Astrocyte of the cerebellum (primary cell): ENCODE measurements around the gene ZBTB46.
"Not testable (repeated sequence)": the region's sequence is repeated elsewhere in the genome, so short reads cannot be mapped to it uniquely, and the experiment has no call there.

ENCODE experiments used
- DNase-seq: peaks from one replicate; pipeline ENCODE4 v3.0.0-alpha.2; 2011; ENCODE audit warnings: low read depth
- H3K4me3 ChIP-seq: 2 replicates; pipeline ENCODE4 v1.5.1; 2011; ENCODE audit warnings: mild to moderate bottlenecking, low read depth, low read length, moderate library complexity
- in situ Hi-C: cut with HindIII; loops from 2 replicates; pipeline ENCODE4 v1.10.0; 2017; ENCODE audit warnings: low sequenced_read_pairs
- TF ChIP-seq, protein P1 (sequence below): IDR thresholded peaks from 2 replicates; pipeline ENCODE4 v1.5.1; 2012; ENCODE audit warnings: low read length, low read depth, moderate library complexity, mild to moderate bottlenecking; ENCODE audit errors: missing control alignments

The ZBTB46 gene, protein sequence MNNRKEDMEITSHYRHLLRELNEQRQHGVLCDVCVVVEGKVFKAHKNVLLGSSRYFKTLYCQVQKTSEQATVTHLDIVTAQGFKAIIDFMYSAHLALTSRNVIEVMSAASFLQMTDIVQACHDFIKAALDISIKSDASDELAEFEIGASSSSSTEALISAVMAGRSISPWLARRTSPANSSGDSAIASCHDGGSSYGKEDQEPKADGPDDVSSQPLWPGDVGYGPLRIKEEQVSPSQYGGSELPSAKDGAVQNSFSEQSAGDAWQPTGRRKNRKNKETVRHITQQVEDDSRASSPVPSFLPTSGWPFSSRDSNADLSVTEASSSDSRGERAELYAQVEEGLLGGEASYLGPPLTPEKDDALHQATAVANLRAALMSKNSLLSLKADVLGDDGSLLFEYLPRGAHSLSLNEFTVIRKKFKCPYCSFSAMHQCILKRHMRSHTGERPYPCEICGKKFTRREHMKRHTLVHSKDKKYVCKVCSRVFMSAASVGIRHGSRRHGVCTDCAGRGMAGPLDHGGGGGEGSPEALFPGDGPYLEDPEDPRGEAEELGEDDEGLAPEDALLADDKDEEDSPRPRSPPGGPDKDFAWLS

DNA sequence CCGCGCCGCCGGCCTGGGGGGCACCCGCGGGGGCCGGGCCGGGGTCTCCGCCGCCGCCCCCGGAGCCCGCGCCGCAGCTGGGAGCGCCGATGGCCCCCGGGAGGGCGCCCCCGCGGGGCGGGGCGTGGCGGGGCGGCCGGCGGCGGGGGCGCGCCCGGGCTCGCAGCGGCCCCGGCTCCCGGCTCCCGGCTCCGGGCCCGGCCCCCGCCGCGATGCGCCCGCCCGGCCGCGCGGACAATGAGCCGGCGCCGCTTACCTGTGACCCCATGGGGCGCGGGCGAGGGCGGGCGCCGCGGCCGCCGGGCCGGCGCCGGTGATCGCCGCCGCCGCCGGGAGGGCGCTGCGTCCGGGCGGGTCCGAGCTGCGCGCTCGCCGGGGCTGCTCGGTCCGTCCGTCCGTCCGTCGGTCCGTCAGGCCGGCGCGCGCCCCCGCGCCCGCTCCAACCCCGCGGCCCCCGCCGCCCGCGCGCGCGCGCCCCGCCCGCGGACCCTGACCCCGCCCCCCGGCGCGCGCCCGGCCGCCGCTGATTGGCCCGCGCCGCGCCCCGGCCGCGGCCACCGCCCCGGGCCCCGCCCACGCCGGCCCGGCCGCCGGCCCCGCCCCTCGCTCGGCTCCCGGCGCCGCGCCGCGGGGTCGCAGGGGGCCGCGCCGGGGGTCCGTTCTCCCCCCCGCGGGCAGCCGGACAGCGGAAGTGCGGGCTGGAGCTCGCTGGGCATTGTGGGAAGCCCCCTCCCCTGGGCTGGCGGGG lies at the start of gene ZBTB46:
Gene ZBTB46 (minus strand): TSS at position 424 of the 748 bp plus-strand sequence. CDS start 40,507 bp downstream, outside the sequence.
- DNase-seq = no peak
- TF ChIP-seq, protein P1, sequence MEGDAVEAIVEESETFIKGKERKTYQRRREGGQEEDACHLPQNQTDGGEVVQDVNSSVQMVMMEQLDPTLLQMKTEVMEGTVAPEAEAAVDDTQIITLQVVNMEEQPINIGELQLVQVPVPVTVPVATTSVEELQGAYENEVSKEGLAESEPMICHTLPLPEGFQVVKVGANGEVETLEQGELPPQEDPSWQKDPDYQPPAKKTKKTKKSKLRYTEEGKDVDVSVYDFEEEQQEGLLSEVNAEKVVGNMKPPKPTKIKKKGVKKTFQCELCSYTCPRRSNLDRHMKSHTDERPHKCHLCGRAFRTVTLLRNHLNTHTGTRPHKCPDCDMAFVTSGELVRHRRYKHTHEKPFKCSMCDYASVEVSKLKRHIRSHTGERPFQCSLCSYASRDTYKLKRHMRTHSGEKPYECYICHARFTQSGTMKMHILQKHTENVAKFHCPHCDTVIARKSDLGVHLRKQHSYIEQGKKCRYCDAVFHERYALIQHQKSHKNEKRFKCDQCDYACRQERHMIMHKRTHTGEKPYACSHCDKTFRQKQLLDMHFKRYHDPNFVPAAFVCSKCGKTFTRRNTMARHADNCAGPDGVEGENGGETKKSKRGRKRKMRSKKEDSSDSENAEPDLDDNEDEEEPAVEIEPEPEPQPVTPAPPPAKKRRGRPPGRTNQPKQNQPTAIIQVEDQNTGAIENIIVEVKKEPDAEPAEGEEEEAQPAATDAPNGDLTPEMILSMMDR = no peak
- H3K4me3 ChIP-seq = peak within 1 kb of the TSS; percentile 50
- in situ Hi-C loops = no loop called here

DNA sequence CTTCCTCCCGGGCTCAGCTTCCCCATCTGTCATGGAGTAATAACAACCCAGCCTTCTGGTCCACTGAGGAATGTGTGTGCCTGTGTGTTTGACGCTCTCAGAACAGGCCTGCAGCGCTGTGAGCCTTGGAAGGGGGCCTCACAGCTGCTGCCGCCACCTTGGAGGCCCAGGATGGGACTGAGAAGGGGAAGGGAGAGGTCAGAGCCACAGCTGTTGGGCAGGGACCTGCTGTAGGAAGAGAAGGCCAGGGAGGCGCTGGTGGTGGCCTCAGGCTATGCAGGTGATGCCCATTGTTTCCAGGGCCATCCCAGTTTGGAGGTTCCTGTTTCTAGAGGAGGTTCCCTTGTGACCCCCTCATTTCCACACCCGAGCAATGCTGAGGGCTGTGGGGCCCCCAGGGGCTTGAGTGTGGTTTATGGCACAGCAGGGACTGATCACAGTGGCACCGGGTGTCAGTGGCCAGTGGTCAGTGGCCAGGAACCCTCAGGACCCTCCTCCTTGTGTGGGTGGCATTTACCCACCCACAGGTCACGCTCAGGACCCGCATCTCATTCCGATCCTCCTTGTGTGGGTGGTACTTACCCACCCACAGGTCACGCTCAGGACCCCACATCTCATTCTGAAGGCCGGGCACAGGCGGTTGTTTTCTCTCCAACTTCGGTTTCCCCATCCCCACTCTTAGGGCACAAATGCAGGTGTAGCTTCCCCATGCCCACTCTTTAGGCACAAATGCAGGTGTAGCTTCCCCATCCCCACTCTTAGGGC lies 48.0 kb upstream of the ZBTB46 start:
- TF ChIP-seq, protein P1 = no peak
- H3K4me3 ChIP-seq = no peak overlapping the region
- no peak for DNase-seq
- in situ Hi-C loops = no loop called here

DNA sequence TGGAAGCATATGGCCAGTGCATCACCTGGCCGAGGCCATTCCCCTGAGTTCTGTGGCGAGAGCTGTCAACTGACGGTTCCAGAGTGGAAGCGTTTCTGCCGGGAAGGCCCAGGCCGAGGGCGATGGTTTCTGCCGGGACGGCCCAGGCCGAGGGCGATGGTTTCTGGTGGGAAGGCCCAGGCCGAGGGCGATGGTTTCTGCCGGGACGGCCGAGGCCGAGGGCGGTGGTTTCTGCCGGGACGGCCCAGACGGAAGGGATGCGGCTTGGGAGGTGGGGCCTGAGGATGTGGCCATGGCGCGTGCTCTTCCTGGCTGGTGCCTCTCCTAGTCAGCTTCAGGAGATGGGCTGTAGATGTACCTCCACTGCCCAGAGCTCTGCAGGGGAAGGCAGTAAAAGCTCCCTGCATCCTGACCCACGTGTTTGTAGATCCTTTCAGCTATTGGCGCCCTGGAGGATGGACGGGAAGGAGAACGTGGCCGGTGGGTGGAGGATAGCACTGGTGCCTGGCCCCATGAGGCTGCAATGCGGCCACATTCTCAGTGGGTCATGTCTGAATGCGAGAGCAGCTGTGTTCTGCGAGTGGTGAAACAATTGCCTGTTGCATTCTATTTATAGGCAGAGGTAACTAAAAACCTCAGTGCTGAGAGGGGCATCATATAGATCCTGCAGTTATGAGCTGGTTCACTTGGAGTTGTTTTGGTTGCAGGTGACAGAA lies 46.8 kb upstream of the ZBTB46 start:
- TF ChIP-seq, protein P1 = no peak
- in situ Hi-C loops = no loop called here
- no peak for DNase-seq
- H3K4me3 ChIP-seq = no peak overlapping the region

DNA sequence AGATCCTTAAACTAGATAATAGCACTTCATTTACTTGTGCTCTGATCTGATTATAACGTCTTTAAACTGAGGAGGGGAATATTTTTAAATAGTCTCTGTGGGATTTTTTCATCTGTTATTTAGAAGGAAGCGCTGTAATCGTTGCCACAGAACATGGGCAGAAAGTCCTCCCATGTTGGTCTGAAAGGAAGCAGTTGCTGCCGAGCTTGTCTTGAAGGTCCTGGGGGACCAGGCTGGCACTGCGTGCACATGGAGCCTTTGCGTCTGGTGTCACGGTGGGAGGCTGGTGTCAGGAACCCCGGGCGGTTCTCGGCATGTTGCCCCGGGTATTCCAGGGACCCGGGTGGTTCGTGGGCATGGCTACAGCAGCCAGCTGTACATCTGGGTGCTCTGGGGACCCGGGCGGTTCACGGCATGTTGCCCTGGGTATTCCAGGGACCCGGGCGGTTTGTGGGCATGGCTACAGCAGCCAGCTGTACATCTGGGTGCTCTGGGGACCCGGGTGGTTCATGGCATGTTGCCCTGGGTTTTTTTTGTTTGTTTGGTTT lies 45.5 kb upstream of the ZBTB46 start:
- in situ Hi-C loops = no loop called here
- TF ChIP-seq, protein P1 = no peak
- DNase-seq = no peak
- H3K4me3 ChIP-seq = no peak overlapping the region

DNA sequence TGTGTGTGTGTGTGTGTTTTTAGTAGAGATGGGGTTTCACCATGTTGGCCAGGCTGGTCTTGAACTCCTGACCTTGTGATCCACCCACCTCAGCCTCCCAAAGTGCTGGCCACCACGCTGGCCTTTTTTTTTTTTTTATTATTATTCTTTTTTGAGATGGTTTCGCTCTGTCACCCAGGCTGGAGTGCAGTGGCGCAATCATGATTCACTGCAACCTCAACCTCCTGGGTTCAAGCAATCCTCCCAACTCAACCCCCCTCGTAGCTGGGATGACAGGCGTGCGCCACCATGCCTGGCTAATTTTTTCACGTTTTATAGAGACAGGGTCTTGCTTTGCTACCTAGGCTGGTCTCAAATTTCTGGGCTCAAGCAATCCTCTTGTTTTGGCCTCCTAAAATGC lies 43.2 kb upstream of the ZBTB46 start:
- in situ Hi-C loops, DNase-seq, H3K4me3 ChIP-seq: not testable (repeated sequence)

DNA sequence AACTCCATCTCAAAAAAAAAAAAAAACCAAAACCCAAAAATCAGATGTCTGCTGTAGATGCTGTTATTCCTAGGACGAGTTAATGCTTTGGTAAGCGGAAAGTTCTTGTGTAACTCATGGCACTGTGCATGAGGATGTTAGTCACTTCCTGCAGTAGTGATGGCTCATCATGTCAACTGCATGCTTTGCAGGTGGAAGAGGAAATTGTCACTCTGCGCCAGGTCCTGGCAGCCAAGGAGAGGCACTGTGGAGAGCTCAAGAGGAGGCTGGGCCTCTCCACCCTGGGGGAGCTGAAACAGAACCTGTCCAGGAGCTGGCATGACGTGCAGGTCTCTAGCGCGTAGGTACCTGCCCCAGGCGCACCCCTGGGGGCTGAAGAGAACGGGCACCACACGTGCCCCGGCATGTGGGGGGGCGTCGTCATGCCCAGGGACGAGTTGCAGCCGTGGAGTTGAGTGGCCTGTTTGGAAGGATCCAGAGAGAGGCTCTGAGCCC lies 42.5 kb upstream of the ZBTB46 start:
- TF ChIP-seq, protein P1 = no peak
- H3K4me3 ChIP-seq = no peak overlapping the region
- in situ Hi-C loops = no loop called here
- DNase-seq = no peak
